Measurements from ENCODE around the gene LUM.

LUM gene, protein sequence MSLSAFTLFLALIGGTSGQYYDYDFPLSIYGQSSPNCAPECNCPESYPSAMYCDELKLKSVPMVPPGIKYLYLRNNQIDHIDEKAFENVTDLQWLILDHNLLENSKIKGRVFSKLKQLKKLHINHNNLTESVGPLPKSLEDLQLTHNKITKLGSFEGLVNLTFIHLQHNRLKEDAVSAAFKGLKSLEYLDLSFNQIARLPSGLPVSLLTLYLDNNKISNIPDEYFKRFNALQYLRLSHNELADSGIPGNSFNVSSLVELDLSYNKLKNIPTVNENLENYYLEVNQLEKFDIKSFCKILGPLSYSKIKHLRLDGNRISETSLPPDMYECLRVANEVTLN

DNA sequence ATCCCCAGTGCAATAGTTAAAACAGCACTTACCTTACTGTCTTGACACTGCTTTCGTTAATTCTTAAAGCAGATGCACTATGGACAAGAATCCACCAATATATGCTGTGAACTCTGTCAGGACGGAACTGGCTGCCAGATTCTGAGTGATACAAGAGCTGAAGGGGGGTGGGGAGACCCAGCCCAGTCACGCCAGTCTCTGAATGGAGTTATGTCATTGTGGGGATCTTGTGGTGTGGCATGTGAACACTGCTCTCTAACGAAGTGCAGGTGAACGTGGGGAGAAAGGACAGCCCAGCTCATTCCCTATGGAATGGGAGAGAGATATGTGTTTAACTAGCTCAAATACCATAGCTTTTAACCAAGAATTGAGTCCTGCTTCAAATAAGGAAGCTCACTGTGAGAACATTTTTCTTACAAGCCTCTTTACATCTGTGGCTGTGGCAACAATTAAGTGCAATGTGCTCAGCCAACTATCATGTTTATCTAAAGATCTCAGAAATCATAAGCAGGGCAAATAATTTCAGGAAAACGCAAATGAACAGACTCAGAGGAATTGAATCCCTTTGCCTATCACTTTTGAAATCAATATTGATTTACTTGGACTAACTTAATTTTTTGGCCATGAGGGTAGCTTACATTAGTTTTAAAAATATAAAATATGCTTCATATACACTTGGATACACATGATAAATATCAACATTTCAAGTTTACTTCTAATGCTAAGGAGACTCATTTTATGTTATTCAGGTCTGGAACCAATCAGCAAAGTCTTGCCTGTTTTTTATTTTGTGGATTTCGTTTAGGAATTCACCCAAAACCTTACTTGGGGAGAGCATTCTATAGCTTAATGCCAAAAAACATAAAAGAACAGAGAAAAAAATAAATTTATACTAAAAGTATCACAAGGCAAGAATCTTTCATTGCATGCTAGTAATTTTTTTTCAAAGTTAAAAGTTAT is at the start of gene LUM:
Gene LUM, minus strand, starts transcription at position 129 of the 960 bp plus-strand sequence. CDS start 2,515 bp downstream, outside the sequence.
- DNase-seq, result peak in 1 of 56 donors; percentile 1

DNA sequence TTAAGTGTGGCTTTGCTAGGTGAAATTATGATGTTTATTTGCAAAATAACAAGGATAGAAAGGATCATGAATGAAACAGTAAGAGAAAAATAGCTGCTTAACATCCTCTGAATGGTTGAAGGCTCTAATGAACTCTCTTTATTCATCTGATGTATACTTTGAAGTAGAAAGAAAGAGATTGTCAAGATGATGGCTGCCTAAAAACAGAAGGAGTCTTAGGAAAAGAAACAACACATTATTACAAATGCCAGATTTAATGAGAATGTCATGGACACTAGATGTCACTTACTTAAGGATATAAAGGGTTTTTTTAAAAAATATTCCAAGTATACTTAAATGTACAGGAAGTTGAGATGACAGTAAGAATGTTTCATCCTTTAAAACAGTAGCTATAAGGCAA is 49.7 kb upstream of the LUM start:
- DNase-seq, result no peak

- DNase-seq, result no peak
Measured at GRCh38 chr12:91155990-91156389, 44.7 kb upstream of the LUM start.

- no peak for DNase-seq
Measured at GRCh38 chr12:91154131-91154530, 42.8 kb upstream of the LUM start.

- no peak for DNase-seq
Measured at GRCh38 chr12:91144053-91144452, 32.8 kb upstream of the LUM start.

DNA sequence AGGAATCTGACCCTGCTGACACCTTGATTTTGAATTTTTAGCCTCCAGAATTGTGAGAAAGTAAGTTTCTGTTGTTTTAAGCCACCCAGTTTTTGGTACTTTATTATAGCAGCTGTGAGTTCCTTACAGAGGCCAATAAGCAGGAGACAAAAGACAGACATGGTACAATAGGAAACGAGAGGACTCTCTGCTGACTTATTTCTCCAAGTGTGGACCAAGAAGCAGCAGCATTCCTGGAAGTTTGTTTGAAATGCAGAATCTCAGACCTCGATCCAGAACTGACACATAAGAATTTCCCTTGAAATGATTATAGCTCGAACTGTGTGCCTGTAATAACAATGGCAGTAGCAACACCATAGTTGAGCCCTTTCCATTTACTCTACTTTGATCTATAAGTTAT is 31.9 kb upstream of the LUM start:
- DNase-seq, result no peak

DNA sequence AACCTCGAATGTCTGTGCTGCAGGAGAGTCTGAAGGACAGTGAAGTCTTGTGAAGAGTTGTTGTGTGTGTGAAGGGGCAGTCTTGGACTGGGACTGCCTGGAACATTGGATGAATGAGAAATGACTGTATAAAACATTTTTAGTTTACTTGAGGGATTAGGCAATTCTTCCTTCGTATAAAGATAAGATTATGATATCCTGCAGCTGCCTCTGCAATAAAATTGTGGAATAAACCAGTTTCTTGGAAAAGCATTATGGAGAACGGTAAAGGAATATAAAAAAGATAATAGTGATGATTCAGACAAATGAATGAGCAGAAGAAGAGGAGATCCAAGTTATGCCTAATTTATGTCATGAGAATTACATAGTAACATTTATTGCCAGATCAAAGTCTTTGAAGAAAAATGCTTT is 30.9 kb upstream of the LUM start:
- no peak for DNase-seq

- DNase-seq, result no peak
Measured at GRCh38 chr12:91140026-91140931, 29.0 kb upstream of the LUM start.

DNA sequence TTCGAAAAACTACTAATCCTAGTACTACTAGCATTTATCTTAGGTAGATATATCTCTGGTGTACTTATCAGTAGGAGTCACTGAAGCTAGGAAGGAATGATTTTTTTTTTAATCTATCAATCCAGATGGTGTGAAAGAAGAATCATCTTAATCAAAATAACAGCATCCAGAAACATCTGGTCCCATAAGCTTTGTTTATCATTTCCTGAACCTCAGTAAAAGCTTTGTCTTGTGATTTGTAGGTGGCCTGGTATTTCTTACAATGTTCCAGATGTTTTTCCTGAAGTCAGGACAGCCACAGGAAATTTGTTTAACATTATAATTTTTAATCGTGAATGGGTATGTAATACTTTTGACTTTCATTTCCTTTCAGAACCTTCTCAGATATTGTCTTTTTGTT is 28.0 kb upstream of the LUM start:
- no peak for DNase-seq

GRCh38 chr12:91138337-91138920 is 27.1 kb upstream of the LUM start:
- DNase-seq, result no peak

DNA sequence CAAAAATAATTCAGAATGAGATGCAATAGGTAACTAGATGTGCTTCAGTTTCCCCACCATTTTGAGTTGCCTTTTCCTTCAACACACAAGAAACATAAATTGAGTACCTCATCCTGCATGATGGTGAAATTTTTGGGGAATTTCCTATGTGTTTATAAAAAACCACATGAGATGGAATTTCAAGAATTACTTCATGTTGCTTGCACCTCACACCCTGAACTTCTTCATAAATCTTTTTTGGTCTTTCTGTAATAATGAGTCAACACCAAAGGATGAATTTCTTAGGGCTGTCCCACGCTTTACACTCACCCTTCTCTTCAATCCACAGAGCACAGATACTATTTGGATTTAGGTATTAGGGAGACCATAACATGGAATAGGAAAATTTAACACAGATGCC is 22.6 kb upstream of the LUM start:
- no peak for DNase-seq

DNA sequence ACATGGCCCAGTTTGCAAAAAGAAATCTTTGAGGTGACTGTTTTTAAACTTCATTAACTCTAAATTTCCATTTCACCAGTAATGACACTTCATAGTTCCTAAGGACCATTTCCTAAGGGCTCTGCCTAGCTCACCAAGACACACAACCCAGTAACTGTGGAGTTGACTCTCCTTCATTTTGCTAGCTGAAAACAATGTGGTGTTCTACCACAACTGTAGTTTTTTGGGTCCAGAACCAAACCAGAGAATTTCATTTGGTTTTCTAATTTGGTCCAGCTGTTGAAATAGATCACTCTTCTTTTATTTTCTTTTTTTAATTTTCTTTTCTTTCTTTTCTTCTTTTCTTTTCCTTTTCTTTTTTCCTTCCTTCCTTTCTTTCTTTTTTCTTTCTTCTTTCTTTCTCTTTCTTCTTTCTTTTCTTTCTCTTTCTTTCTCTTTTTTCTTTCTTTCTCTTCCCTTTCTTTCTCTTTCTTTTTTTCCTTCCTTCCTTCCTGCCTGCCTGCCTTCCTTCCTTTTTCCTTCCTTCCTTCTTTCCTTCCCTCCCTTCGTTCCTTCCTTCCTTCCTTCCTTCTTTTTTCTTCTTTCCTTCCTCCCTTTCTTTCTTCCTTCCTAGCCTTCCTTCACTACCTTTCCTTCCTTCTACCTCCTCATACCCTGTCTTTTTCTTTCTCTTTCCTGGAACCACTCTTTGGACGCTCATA is 18.5 kb upstream of the LUM start:
- no peak for DNase-seq

DNA sequence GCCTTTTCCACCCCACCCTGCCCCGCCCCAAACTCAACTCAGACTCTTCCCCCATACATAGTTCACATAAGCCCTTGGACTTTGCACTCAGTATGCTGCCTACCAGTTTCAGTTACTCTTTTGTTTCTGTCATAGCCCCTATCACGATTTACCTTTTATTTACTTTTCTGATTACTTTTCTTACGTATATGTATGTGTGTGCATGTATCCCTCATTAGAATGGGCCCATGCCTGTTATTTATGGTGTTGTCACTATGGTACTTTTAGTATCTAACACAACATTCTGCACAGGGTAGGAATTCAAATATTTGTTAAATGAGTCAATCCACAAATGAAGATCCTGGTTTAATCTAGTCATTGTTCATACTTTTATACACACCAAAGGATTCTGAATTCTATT is 16.5 kb upstream of the LUM start:
- no peak for DNase-seq

DNA sequence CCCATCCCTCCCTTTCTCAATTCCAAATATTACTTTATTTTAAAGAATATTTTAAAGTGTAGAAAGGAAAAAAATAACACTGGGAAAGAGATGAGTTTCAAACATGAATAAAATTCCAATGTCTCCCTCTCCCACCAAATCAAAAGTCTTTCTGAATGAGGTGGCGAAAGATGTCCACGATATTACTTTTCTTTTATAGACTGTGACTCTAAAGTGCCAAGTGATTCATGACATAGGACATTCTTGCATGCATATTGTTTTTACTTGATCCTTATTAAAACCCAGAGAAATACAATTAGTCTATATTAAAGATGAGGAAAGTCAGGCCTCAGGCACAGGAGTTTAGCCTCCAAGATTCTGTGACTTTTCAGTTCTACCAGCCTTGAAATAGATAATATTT is 16.0 kb upstream of the LUM start:
- no peak for DNase-seq

- DNase-seq, result no peak
Measured at GRCh38 chr12:91126516-91126915, 15.2 kb upstream of the LUM start.

GRCh38 chr12:91123236-91123916 is 12.1 kb upstream of the LUM start:
- no peak for DNase-seq

- no peak for DNase-seq
Measured at GRCh38 chr12:91120781-91121180, 9.5 kb upstream of the LUM start.

- no peak for DNase-seq
Measured at GRCh38 chr12:91119089-91119488, 7.8 kb upstream of the LUM start.

DNA sequence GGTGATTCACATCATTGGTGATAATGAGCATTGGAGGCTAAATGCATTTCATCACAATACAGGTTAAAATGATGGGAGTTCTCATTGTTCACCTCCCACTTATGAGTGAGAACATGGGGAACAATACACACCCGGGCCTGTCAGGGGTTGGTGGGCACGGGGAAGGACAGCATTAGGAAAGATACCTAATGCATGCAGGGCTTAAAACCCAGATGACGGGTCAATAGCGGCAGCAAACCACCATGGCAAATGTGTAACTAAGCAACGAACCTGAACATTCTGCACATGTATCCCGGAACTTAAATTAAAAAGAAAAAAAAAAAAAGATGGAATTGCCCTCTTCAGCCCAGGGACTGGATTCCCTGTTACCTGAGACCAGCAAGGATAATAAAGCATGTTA is 2.3 kb upstream of the LUM start:
- no peak for DNase-seq
